Endodermal cell (in vitro differentiated cells): ENCODE results near the gene PEAK3. TPM values are rescaled to one million over a fixed set of nuclear protein-coding genes. Genes with fewer than 3 reads are reported as not detected.

Source experiments
- DNase-seq: peaks from one replicate; pipeline ENCODE4 v3.0.0-alpha.2; 2017
- H3K27ac ChIP-seq: 2 replicates; pipeline ENCODE4 v1.5.1; 2013; ENCODE audit warnings: mild to moderate bottlenecking, low read depth, low read length, moderate library complexity
- H3K27me3 ChIP-seq: 2 replicates; pipeline ENCODE4 v1.6.1; 2013; ENCODE audit warnings: mild to moderate bottlenecking, low read length, moderate library complexity; ENCODE audit not compliant: insufficient read depth, control insufficient read depth, poor library complexity, severe bottlenecking
- H3K36me3 ChIP-seq: 2 replicates; pipeline ENCODE4 v1.7.0; 2013; ENCODE audit warnings: mild to moderate bottlenecking, low read length, moderate library complexity; ENCODE audit not compliant: control insufficient read depth, insufficient read depth
- H3K4me1 ChIP-seq: one replicate; pipeline ENCODE4 v1.7.0; 2013; ENCODE audit warnings: low read length; ENCODE audit not compliant: control insufficient read depth, insufficient read depth
- H3K4me3 ChIP-seq: 2 replicates; pipeline ENCODE4 v1.5.1; 2013; ENCODE audit warnings: mild to moderate bottlenecking, low read length, moderate library complexity
- H3K9ac ChIP-seq: 2 replicates; pipeline ENCODE4 v1.6.1; 2013; ENCODE audit warnings: mild to moderate bottlenecking, low read length, moderate library complexity; ENCODE audit not compliant: poor library complexity, severe bottlenecking; ENCODE audit errors: extremely low read depth
- H3K9me3 ChIP-seq: 2 replicates; pipeline ENCODE4 v1.6.1; 2013; ENCODE audit warnings: mild to moderate bottlenecking, low read length, moderate library complexity; ENCODE audit not compliant: control insufficient read depth
- H3K27ac Mint-ChIP-seq: 2 replicates; pipeline ENCODE4 v1.8.0; 2020; ENCODE audit warnings: mixed read lengths
- H3K27me3 Mint-ChIP-seq: 2 replicates; pipeline ENCODE4 v1.8.0; 2021; ENCODE audit warnings: mild to moderate bottlenecking, mixed read lengths; ENCODE audit not compliant: insufficient read depth
- H3K36me3 Mint-ChIP-seq: 2 replicates; pipeline ENCODE4 v1.8.0; 2020; ENCODE audit warnings: low read depth, mixed read lengths
- H3K4me1 Mint-ChIP-seq: 2 replicates; pipeline ENCODE4 v1.8.0; 2020; ENCODE audit warnings: mixed read lengths
- H3K4me3 Mint-ChIP-seq: 2 replicates; pipeline ENCODE4 v1.8.0; 2020; ENCODE audit warnings: mild to moderate bottlenecking, moderate library complexity, mixed read lengths
- H3K9me3 Mint-ChIP-seq: 2 replicates; pipeline ENCODE4 v1.8.0; 2020; ENCODE audit warnings: mild to moderate bottlenecking, mixed read lengths
- CTCF ChIP-seq: fragments of 200-600 bp; sonication (generic); conservative IDR thresholded peaks from 2 replicates; pipeline ENCODE4 v1.5.0; 2021; ENCODE audit warnings: antibody characterized with exemption, mild to moderate bottlenecking
- WGBS, 2 experiments: methylation state at CpG; one replicate each; pipeline versions ENCODE4 v1.1.5 to v1.1.7; 2013; ENCODE audit warnings: missing lambda C conversion rate in 2 of 2, mixed read lengths in 1 of 2; ENCODE audit not compliant: insufficient coverage in 1 of 2, insufficient read length in 1 of 2; 5-methylcytosine and 5-hydroxymethylcytosine counted together
- total RNA-seq, 2 donors: library from RNA; stranded (reverse); fragmentation: NEBNext Ultra II Directional in 1 of 2; extraction: Animal tissue kit (Norgen Biotek cat#: 25700) in 1 of 2; gene quantifications; 2 replicates in 1 of 2; 3 replicates in 1 of 2; pipeline ENCODE4 v1.2.1, GENCODE V29; 2021

The PEAK3 gene
- total RNA-seq, 2 donors from 2014 or later = not detected

- no peaks in the 10 kb centered on the region for H3K4me1 ChIP-seq
- peaks cover 98% of the 10 kb centered on the region for H3K27me3 ChIP-seq
- Mint-ChIP-seq H3K27ac (no peak overlapping the region), H3K9me3 (no peaks in the 10 kb centered on the region), H3K4me3 (peak overlapping the region; percentile 38), H3K36me3 (peaks cover 3% of the 10 kb centered on the region), H3K4me1 (no peaks in the 10 kb centered on the region), H3K27me3 (peaks cover 94% of the 10 kb centered on the region)
- no peak overlapping the region for H3K4me3 ChIP-seq
- H3K9me3 ChIP-seq = no peaks in the 10 kb centered on the region
- no peaks in the 10 kb centered on the region for H3K36me3 ChIP-seq
- H3K27ac ChIP-seq = no peak overlapping the region
- peak; percentile 70 for DNase-seq
- TF ChIP-seq CTCF = no peak
- 4 to 8% methylated on average over 26 to 73 of the region's 74 CpGs for WGBS, 2 experiments
- no peak overlapping the region for H3K9ac ChIP-seq
Observed at GRCh38 chr19:2289714-2290435, 7.9 kb upstream of the PEAK3 start.

GRCh38 chr19:2288818-2289713 lies 7.1 kb upstream of the PEAK3 start:
- H3K36me3 ChIP-seq = no peaks in the 10 kb centered on the region
- Mint-ChIP-seq H3K4me3 (peak overlapping the region; percentile 38), H3K36me3 (peaks cover 3% of the 10 kb centered on the region), H3K9me3 (no peaks in the 10 kb centered on the region), H3K27me3 (peaks cover 92% of the 10 kb centered on the region), H3K27ac (no peak overlapping the region), H3K4me1 (no peaks in the 10 kb centered on the region)
- TF ChIP-seq CTCF = no peak
- H3K27me3 ChIP-seq = peaks cover 90% of the 10 kb centered on the region
- DNase-seq = no peak
- H3K4me3 ChIP-seq = no peak overlapping the region
- no peaks in the 10 kb centered on the region for H3K9me3 ChIP-seq
- H3K4me1 ChIP-seq = no peaks in the 10 kb centered on the region
- no peak overlapping the region for H3K27ac ChIP-seq
- 79% methylated on average over 14 to 25 of the region's 28 CpGs for WGBS, 2 experiments
- H3K9ac ChIP-seq = no peak overlapping the region

GRCh38 chr19:2288338-2288817 lies 6.4 kb upstream of the PEAK3 start:
- peaks cover 83% of the 10 kb centered on the region for H3K27me3 ChIP-seq
- no peak overlapping the region for H3K27ac ChIP-seq
- H3K9me3 ChIP-seq = no peaks in the 10 kb centered on the region
- peaks cover 3% of the 10 kb centered on the region for H3K36me3 Mint-ChIP-seq
- H3K4me1 ChIP-seq = no peaks in the 10 kb centered on the region
- no peak overlapping the region for H3K4me3 Mint-ChIP-seq
- 89 to 90% methylated on average over 13 to 17 of the region's 17 CpGs for WGBS, 2 experiments
- H3K36me3 ChIP-seq = no peaks in the 10 kb centered on the region
- no peak overlapping the region for H3K4me3 ChIP-seq
- H3K9ac ChIP-seq = no peak overlapping the region
- no peaks in the 10 kb centered on the region for H3K4me1 Mint-ChIP-seq
- no peaks in the 10 kb centered on the region for H3K9me3 Mint-ChIP-seq
- no peak for TF ChIP-seq CTCF
- peaks cover 87% of the 10 kb centered on the region for H3K27me3 Mint-ChIP-seq
- no peak for DNase-seq
- H3K27ac Mint-ChIP-seq = no peak overlapping the region
